ENCODE measurements around the gene ADA. TPM values are rescaled to one million over a fixed set of nuclear protein-coding genes. Genes with fewer than 3 reads are reported as not detected.

The ADA gene
- total and polyA plus RNA-seq, 9 of the 15 experiments (the other 6 are each of a cell fraction or from before 2014, with no cell fraction given) = 2.4 to 26.1 (median 5.3) TPM

DNA sequence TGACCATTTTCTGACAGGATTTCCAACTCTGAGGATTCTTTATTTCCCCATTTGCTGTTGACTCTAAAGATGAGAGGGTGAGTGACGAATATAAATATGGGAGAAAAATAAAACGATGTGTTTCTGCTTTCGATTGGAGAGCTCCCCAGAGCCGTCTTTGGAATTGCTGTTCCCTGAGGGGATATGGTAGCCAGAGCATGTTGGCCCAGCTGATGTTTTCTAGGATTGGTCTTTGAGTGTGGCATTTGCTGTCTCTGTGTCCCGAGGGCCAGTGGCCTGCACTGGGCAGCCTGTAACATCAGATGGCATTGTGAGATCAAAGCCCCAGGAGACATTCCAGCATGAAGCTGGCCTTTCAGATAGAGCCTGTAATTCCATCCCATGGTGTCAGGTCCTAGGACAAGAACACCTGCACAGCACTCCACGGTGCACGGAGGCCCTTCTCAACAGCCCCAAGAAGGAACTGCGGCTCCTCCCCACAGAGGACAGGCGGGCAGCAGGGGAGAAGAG is 42.4 kb downstream of the ADA start (continued):
- TF ChIP-seq STAT5A (IDR thresholded peaks at IDR 0.05; ENCODE audit: borderline replicate concordance, low read length) (no peak), NR3C1 (CRISPR knock-in tag; IDR thresholded peaks at IDR 0.05) (no peak), ZNF316 (IDR thresholded peaks at IDR 0.05) (no peak), POLR3A (IDR thresholded peaks at IDR 0.05; ENCODE audit: borderline replicate concordance, extremely low read depth, insufficient read depth, insufficient read length) (no peak), ATF1 (CRISPR knock-in tag; IDR thresholded peaks at IDR 0.05) (no peak), ATF1 (tag; IDR thresholded peaks at IDR 0.05) (no peak)

DNA sequence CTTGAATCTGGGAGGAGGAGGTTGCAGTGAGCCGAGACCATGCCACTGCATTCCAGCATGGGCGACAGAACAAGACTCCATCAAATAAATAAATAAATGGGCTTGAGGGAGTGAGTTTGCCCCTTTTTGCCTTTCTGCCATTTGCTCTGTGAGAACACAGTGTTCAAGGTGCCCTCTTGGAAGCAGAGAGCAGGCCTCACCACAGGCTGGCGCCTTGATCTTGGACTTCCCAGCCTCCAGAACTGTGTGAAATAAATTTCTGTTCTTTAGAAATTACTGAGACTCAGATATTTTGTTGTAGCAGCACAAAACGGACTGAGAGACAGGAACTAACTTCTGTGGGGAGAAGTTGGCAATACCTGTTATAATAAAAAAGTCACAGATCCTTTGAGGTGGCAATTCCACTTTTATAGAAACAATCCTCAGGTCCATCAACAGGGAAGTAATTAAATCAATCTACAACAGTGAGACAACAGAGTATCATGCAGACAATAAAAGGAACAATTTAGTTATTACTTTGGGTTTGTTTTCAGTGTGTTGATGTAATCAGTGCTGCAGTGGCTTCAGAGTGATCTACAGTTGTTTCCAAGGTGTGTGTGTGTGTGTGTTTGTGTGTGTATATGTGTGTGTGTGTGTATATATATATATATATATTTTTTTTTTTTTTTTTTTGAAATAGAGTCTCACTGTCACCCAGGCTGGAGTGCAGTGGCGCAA is 44.6 kb downstream of the ADA start:
- H4K20me1 ChIP-seq (replicated peaks; ENCODE audit: control insufficient read depth, insufficient read depth, low read length) = no peaks in the 10 kb centered on the region
- H3K4me2 ChIP-seq (ENCODE audit: insufficient read depth, low read length) = no peak overlapping the region
- DNase-seq (ENCODE audit: extremely low read depth in 1 of 4, low spot score in 3 of 4) (no peak), FAIRE-seq (no peak), ATAC-seq (no peak)
- H3K36me3 ChIP-seq (ENCODE audit: control insufficient read depth, insufficient read depth, low read length) = no peaks in the 10 kb centered on the region
- 26% methylated on average over 4 of the region's 5 CpGs for WGBS (ENCODE audit: insufficient coverage, low coverage, missing lambda C conversion rate)
- TF ChIP-seq SRSF1 (IDR thresholded peaks at IDR 0.05; ENCODE audit: low read depth, low read length) (no peak), ZNF696 (CRISPR knock-in tag; conservative IDR thresholded peaks at IDR 0.05) (no peak), ZC3H8 (IDR thresholded peaks at IDR 0.05) (no peak), TAF7 (tag; IDR thresholded peaks at IDR 0.05) (no peak)
- TF ChIP-seq, protein P1, sequence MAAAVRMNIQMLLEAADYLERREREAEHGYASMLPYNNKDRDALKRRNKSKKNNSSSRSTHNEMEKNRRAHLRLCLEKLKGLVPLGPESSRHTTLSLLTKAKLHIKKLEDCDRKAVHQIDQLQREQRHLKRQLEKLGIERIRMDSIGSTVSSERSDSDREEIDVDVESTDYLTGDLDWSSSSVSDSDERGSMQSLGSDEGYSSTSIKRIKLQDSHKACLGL (CRISPR knock-in tag; IDR thresholded peaks at IDR 0.05; ENCODE audit: borderline replicate concordance, poor library complexity, severe bottlenecking) = no peak
- in situ Hi-C loops (cut with MboI) = loop anchor here (5.0 to 10.0 kb wide), 2 partner anchors 225 to 392 kb away; partner anchors contain the start of gene OSER1
- no peak overlapping the region for H2AFZ ChIP-seq (ENCODE audit: low read depth, low read length)
- no peak overlapping the region for H3K4me3 ChIP-seq
- ChIA-PET POLR2A (no interaction called here), CTCF (ENCODE audit: low intra/inter-chr PET ratio) (interaction anchor here (0.8 kb wide), 1 partner anchor 69 kb away, joined by 3 read pairs; no protein-coding TSS in a partner anchor)
- H3K27ac ChIP-seq (ENCODE audit: extremely low read depth, low read depth, low read length) = no peak overlapping the region
- no peaks in the 10 kb centered on the region for H3K9me3 ChIP-seq (replicated peaks; ENCODE audit: control insufficient read depth, insufficient read depth, low read depth, low read length)
- no peaks in the 10 kb centered on the region for H3K9me1 ChIP-seq (ENCODE audit: control insufficient read depth, insufficient read depth, low read length)
- intact Hi-C loops (cut with micrococcal nuclease) = no loop called here
- H3K27me3 ChIP-seq (ENCODE audit: control insufficient read depth in 2 of 2, insufficient read depth in 2 of 2, low read length in 2 of 2) = no peaks in the 10 kb centered on the region
- BruUV-seq (replicated peaks) = no TSS peak
- H3K79me2 ChIP-seq (ENCODE audit: control insufficient read depth, insufficient read depth, low read length) = no peaks in the 10 kb centered on the region
- no peak overlapping the region for H3K9ac ChIP-seq (ENCODE audit: insufficient read depth in 1 of 2, low read depth in 2 of 2, low read length in 2 of 2)
- peaks cover 5 to 19% of the 10 kb centered on the region in 2 experiments; a peak in 4 of 5 replicates for H3K4me1 ChIP-seq (replicated peaks in 1 of 2; ENCODE audit: control insufficient read depth in 2 of 2, insufficient read depth in 2 of 2, low read length in 2 of 2)
